HL-60 (cell line): ENCODE measurements around the gene TMEM231.

ENCODE experiments used
- DNase-seq, 2 experiments: peaks; one replicate each; pipeline ENCODE4 v3.0.0-alpha.2; 2010 to 2020; ENCODE audit warnings: low read depth in 1 of 2, low spot score in 1 of 2
- H3K27ac ChIP-seq: fragments of 250-450 bp; sonication (Bioruptor Pico); replicated peaks from 2 replicates; pipeline ENCODE4 v1.5.1; 2020; ENCODE audit warnings: mild to moderate bottlenecking, moderate library complexity
- H3K27me3 ChIP-seq: fragments of 250-450 bp; sonication (Bioruptor Pico); 2 replicates; pipeline ENCODE4 v1.5.1; 2021; ENCODE audit warnings: mild to moderate bottlenecking, moderate library complexity; ENCODE audit not compliant: insufficient read depth, poor library complexity, severe bottlenecking
- H3K4me3 ChIP-seq: replicated peaks from 2 replicates; pipeline ENCODE4 v1.5.1; 2011; ENCODE audit warnings: mild to moderate bottlenecking, control low read depth, low read length; ENCODE audit not compliant: insufficient read depth
- CTCF ChIP-seq: IDR thresholded peaks from one replicate; pipeline ENCODE4 v1.5.1; 2011; ENCODE audit warnings: low read length, control low read depth, inconsistent platforms; ENCODE audit not compliant: insufficient read depth
- GABPA ChIP-seq: IDR thresholded peaks from 2 replicates; pipeline ENCODE4 v1.6.1; 2012; ENCODE audit warnings: low read depth
- POLR2AphosphoS5 ChIP-seq: IDR thresholded peaks from 2 replicates; pipeline ENCODE4 v1.6.1; 2012; ENCODE audit warnings: low read depth
- REST ChIP-seq: IDR thresholded peaks from 2 replicates; pipeline ENCODE4 v1.6.1; 2012; ENCODE audit warnings: low read depth; ENCODE audit not compliant: insufficient replicate concordance
- SPI1 ChIP-seq: IDR thresholded peaks from 2 replicates; pipeline ENCODE4 v1.6.1; 2012; ENCODE audit warnings: low read depth, mild to moderate bottlenecking, borderline replicate concordance

The TMEM231 gene

GRCh38 chr16:75566040-75566757, 10.1 kb upstream of the TMEM231 start, which contains the start of gene GABARAPL2:
GABARAPL2 (plus strand) TSS chr16:75566379; CDS start chr16:75566487, 108 bp downstream.
- TF ChIP-seq CTCF (no peak), GABPA (peak; percentile 86), POLR2AphosphoS5 (peak; percentile 25; the same call in 1 of the 2 replicates)
- peak within 1 kb of the TSS; percentile 66 for H3K27ac ChIP-seq
- H3K27me3 ChIP-seq: peaks cover 2% of the 10 kb centered on the region
- DNase-seq: peak; percentile 62 to 81
- peak within 1 kb of the TSS; percentile 98 for H3K4me3 ChIP-seq

- DNase-seq: no peak
- Histone ChIP-seq H3K27ac (peak overlapping the region; percentile 66), H3K27me3 (peaks cover 4% of the 10 kb centered on the region), H3K4me3 (peak overlapping the region; percentile 98)
- no peak for TF ChIP-seq CTCF
- no peak for TF ChIP-seq SPI1
- TF ChIP-seq POLR2AphosphoS5: no peak
- TF ChIP-seq GABPA: no peak
- TF ChIP-seq REST: no peak
These were observed 9.6 kb upstream of the TMEM231 start for GRCh38 chr16:75565640-75566039.

GRCh38 chr16:75559564-75560372, 3.7 kb upstream of the TMEM231 start:
- TF ChIP-seq CTCF (no peak), SPI1 (no peak), GABPA (no peak), POLR2AphosphoS5 (no peak), REST (no peak)
- peaks cover 10% of the 10 kb centered on the region for H3K27me3 ChIP-seq
- no peak overlapping the region for H3K27ac ChIP-seq
- H3K4me3 ChIP-seq: no peak overlapping the region
- no peak for DNase-seq
